ENCODE data around the gene IMPG1. TPM values are rescaled to one million over a fixed set of nuclear protein-coding genes. Genes with fewer than 3 reads are reported as not detected.

The IMPG1 gene
- total and polyA plus RNA-seq, 2 of the 13 experiments (the other 11 are each of a cell fraction or from before 2014, with no cell fraction given) = not detected

GRCh38 chr6:75947935-75948334 lies 124.5 kb downstream of the IMPG1 start:
- FAIRE-seq = no peak
- Histone ChIP-seq H3K27ac (ENCODE audit: extremely low read length, insufficient read depth, low read length) (no peak overlapping the region), H2AFZ (ENCODE audit: low read length) (no peak overlapping the region), H3K4me3 (replicated peaks in 1 of 3; ENCODE audit: insufficient read depth in 1 of 3, low read depth in 2 of 3, low read length in 3 of 3) (no peak overlapping the region), H4K20me1 (ENCODE audit: insufficient read depth, low read length) (no peaks in the 10 kb centered on the region), H3K9me3 (ENCODE audit: low read length) (no peaks in the 10 kb centered on the region), H3K4me2 (ENCODE audit: low read depth, low read length) (no peak overlapping the region), H3K79me2 (ENCODE audit: insufficient read depth, low read length) (no peaks in the 10 kb centered on the region), H3K36me3 (replicated peaks in 1 of 2; ENCODE audit: control insufficient read depth in 1 of 2, insufficient read depth in 2 of 2, low read length in 2 of 2) (no peaks in the 10 kb centered on the region), H3K9ac (ENCODE audit: insufficient read depth, low read depth, low read length) (no peak overlapping the region), H3K27me3 (ENCODE audit: control insufficient read depth in 1 of 2, insufficient read depth in 2 of 2, low read length in 2 of 2) (peaks cover 0 to 1% of the 10 kb centered on the region in 2 experiments; a peak in 2 of 5 replicates), H3K4me1 (ENCODE audit: insufficient read depth, low read length) (peaks cover 16% of the 10 kb centered on the region)
- intact Hi-C loops (cut with micrococcal nuclease; ENCODE audit: unreplicated experiment) (no loop called here), in situ Hi-C loops (cut with HindIII; ENCODE audit: extremely low pct_ligation_motif_present, low pct_unique_long_range_greater_than_20kb) (loop anchor here (25.0 kb wide), 1 partner anchor 914 kb away; no protein-coding TSS in a partner anchor)
- TF ChIP-seq ZNF614 (CRISPR knock-in tag; IDR thresholded peaks at IDR 0.05; ENCODE audit: borderline replicate concordance) = no peak
- TF ChIP-seq CHD4 (IDR thresholded peaks at IDR 0.05; ENCODE audit: borderline replicate concordance, low read length) = no peak
- no peak for TF ChIP-seq ZNF275 (CRISPR knock-in tag; IDR thresholded peaks at IDR 0.05; ENCODE audit: borderline replicate concordance)
- TF ChIP-seq KLF13 (CRISPR knock-in tag; IDR thresholded peaks at IDR 0.05) = no peak
- no peak for DNase-seq (ENCODE audit: low spot score)
- ChIA-PET POLR2A (no interaction called here), CTCF (ENCODE audit: low intra/inter-chr PET ratio, low total read pairs) (no interaction called here)
- ATAC-seq = no peak
- no TSS peak for BruUV-seq (replicated peaks)
- 75% methylated on average over 3 of the region's 5 CpGs for WGBS (ENCODE audit: low lambda C conversion rate)

- no peak overlapping the region for H3K4me3 ChIP-seq (replicated peaks in 1 of 3; ENCODE audit: insufficient read depth in 1 of 3, low read depth in 2 of 3, low read length in 3 of 3)
- no peak for TF ChIP-seq KLF12 (CRISPR knock-in tag; IDR thresholded peaks at IDR 0.05; ENCODE audit: borderline replicate concordance)
Observed at GRCh38 chr6:75946146-75946831, 126.2 kb downstream of the IMPG1 start.

More at GRCh38 chr6:75946146-75946831, 126.2 kb downstream of the IMPG1 start:
- peak overlapping the region; percentile 40; the same call in 1 of the 2 replicates for H3K4me2 ChIP-seq (ENCODE audit: low read depth, low read length)
- no peaks in the 10 kb centered on the region for H3K9me3 ChIP-seq (ENCODE audit: low read length)
- no peak overlapping the region for H3K9ac ChIP-seq (ENCODE audit: insufficient read depth, low read depth, low read length)
- in situ Hi-C loops (cut with HindIII; ENCODE audit: extremely low pct_ligation_motif_present, low pct_unique_long_range_greater_than_20kb) (loop anchor here (25.0 kb wide), 1 partner anchor 916 kb away; no protein-coding TSS in a partner anchor), intact Hi-C loops (cut with micrococcal nuclease; ENCODE audit: unreplicated experiment) (no loop called here)
- ATAC-seq = peak; percentile 73
- H4K20me1 ChIP-seq (ENCODE audit: insufficient read depth, low read length) = no peaks in the 10 kb centered on the region
- peak; percentile 26 for DNase-seq (ENCODE audit: low spot score)
- no peak overlapping the region for H3K27ac ChIP-seq (ENCODE audit: extremely low read length, insufficient read depth, low read length)
- no peaks in the 10 kb centered on the region for H3K79me2 ChIP-seq (ENCODE audit: insufficient read depth, low read length)
- H3K36me3 ChIP-seq (replicated peaks in 1 of 2; ENCODE audit: control insufficient read depth in 1 of 2, insufficient read depth in 2 of 2, low read length in 2 of 2) = no peaks in the 10 kb centered on the region
- ChIA-PET POLR2A (no interaction called here), CTCF (ENCODE audit: low intra/inter-chr PET ratio, low total read pairs) (no interaction called here)
- H3K27me3 ChIP-seq (ENCODE audit: control insufficient read depth in 1 of 2, insufficient read depth in 2 of 2, low read length in 2 of 2) = peaks cover 0 to 1% of the 10 kb centered on the region in 2 experiments; a peak in 1 of 5 replicates
- 2% methylated on average over 4 of the region's 4 CpGs for WGBS (ENCODE audit: low lambda C conversion rate)
- FAIRE-seq = peak; percentile 26
- peaks cover 16% of the 10 kb centered on the region for H3K4me1 ChIP-seq (ENCODE audit: insufficient read depth, low read length)
- BruUV-seq (replicated peaks) = no TSS peak
- H2AFZ ChIP-seq (ENCODE audit: low read length) = no peak overlapping the region
